Activated naive CD8-positive, alpha-beta T cell treated with anti-CD3 and anti-CD28 coated beads, Interleukin-2, amount 50 U/mL, for 24 hours (primary cell): ENCODE data around the gene CHST11.
"Not testable (repeated sequence)": the region's sequence is repeated elsewhere in the genome, so short reads cannot be mapped to it uniquely, and the experiment has no call there.

ENCODE experiments used
- ATAC-seq: fragments of 150-1000 bp; cut with Tn5 transposase; one replicate; pipeline ENCODE4 v1.10.0; 2021
- DNase-seq: peaks from one replicate; pipeline ENCODE4 v3.0.0; 2021
- H3K27ac Mint-ChIP-seq: one replicate; pipeline ENCODE4 v1.8.0; 2021; ENCODE audit warnings: mild to moderate bottlenecking, mixed read lengths
- H3K27me3 Mint-ChIP-seq: one replicate; pipeline ENCODE4 v1.8.0; 2021; ENCODE audit warnings: mixed read lengths
- H3K36me3 Mint-ChIP-seq: one replicate; pipeline ENCODE4 v1.8.0; 2021; ENCODE audit warnings: low read depth, mixed read lengths
- H3K4me1 Mint-ChIP-seq: one replicate; pipeline ENCODE4 v1.8.0; 2021; ENCODE audit warnings: mixed read lengths
- H3K4me3 Mint-ChIP-seq: one replicate; pipeline ENCODE4 v1.8.0; 2021; ENCODE audit warnings: mild to moderate bottlenecking, moderate library complexity, mixed read lengths
- H3K9me3 Mint-ChIP-seq: one replicate; pipeline ENCODE4 v1.8.0; 2021; ENCODE audit warnings: mixed read lengths

The CHST11 gene

GRCh38 chr12:104538056-104538455, 81.3 kb downstream of the CHST11 start:
- peaks cover 13% of the 10 kb centered on the region for H3K36me3 Mint-ChIP-seq
- no peaks in the 10 kb centered on the region for H3K9me3 Mint-ChIP-seq
- H3K27me3 Mint-ChIP-seq, result no peaks in the 10 kb centered on the region
- H3K27ac Mint-ChIP-seq, result no peak overlapping the region
- no peak for DNase-seq
- ATAC-seq, result no peak
- peaks cover 65% of the 10 kb centered on the region for H3K4me1 Mint-ChIP-seq
- H3K4me3 Mint-ChIP-seq, result no peak overlapping the region

GRCh38 chr12:104538891-104539462, 82.2 kb downstream of the CHST11 start:
- H3K4me3 Mint-ChIP-seq, result no peak overlapping the region
- no peaks in the 10 kb centered on the region for H3K27me3 Mint-ChIP-seq
- peaks cover 14% of the 10 kb centered on the region for H3K36me3 Mint-ChIP-seq
- H3K27ac Mint-ChIP-seq, result no peak overlapping the region
- DNase-seq (no peak), ATAC-seq (no peak)
- no peaks in the 10 kb centered on the region for H3K9me3 Mint-ChIP-seq
- H3K4me1 Mint-ChIP-seq, result peaks cover 56% of the 10 kb centered on the region

DNA sequence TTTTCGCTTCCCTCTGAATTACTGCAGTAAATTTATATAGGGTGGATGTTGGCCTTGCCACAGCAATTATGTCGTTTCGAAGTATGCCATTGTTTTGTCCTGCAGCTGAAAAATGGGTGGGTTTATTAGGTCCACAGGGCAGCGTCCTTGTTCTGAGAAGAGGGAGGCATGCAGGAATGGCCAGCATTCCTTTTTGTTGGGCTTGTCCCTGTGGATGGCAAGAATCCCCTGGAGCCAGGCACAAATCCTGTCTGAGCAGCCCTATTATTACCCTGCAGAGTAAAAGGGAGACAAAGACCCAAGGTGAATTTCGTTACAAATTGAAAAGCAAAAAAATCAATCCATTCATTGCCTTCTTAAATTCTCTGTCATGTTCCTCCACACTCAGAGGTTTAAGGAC, 88.1 kb downstream of the CHST11 start:
- ATAC-seq, result no peak

GRCh38 chr12:104546575-104546974, 89.8 kb downstream of the CHST11 start:
- Mint-ChIP-seq H3K36me3 (peaks cover 11% of the 10 kb centered on the region), H3K27ac (no peak overlapping the region), H3K4me3 (no peak overlapping the region), H3K4me1 (peaks cover 35% of the 10 kb centered on the region), H3K27me3 (no peaks in the 10 kb centered on the region), H3K9me3 (no peaks in the 10 kb centered on the region)
- DNase-seq (no peak), ATAC-seq (no peak)

More for the DNA sequence above, 88.1 kb downstream of the CHST11 start:
- Mint-ChIP-seq H3K9me3 (no peaks in the 10 kb centered on the region), H3K27ac (no peak overlapping the region), H3K4me1 (peaks cover 42% of the 10 kb centered on the region), H3K27me3 (no peaks in the 10 kb centered on the region), H3K4me3 (no peak overlapping the region), H3K36me3 (peaks cover 12% of the 10 kb centered on the region)
- DNase-seq, result no peak

DNA sequence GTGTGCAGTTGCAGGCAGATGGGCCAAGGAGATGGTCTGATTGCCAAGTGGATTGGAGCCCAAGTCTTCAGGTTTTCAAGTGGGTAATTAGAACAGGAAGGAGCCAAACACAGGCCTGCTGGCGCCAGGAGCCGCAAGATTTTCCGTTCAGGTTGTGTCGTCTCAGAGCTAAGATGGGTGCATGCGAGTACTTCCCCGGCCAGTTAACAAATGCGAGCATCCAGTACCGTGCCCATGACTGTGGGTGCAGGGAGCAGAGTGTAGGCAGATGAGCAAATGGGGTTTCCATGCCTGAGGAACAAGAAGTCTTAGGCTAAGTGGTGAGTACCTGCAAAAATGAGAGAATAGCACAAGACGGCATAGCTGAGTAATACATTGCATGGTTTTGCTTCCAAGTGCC, 90.5 kb downstream of the CHST11 start:
- H3K36me3 Mint-ChIP-seq, result peaks cover 10% of the 10 kb centered on the region
- no peaks in the 10 kb centered on the region for H3K9me3 Mint-ChIP-seq
- ATAC-seq, result no peak
- H3K4me3 Mint-ChIP-seq, result no peak overlapping the region
- no peak overlapping the region for H3K27ac Mint-ChIP-seq
- DNase-seq, result no peak
- peaks cover 40% of the 10 kb centered on the region for H3K4me1 Mint-ChIP-seq
- H3K27me3 Mint-ChIP-seq, result no peaks in the 10 kb centered on the region

DNA sequence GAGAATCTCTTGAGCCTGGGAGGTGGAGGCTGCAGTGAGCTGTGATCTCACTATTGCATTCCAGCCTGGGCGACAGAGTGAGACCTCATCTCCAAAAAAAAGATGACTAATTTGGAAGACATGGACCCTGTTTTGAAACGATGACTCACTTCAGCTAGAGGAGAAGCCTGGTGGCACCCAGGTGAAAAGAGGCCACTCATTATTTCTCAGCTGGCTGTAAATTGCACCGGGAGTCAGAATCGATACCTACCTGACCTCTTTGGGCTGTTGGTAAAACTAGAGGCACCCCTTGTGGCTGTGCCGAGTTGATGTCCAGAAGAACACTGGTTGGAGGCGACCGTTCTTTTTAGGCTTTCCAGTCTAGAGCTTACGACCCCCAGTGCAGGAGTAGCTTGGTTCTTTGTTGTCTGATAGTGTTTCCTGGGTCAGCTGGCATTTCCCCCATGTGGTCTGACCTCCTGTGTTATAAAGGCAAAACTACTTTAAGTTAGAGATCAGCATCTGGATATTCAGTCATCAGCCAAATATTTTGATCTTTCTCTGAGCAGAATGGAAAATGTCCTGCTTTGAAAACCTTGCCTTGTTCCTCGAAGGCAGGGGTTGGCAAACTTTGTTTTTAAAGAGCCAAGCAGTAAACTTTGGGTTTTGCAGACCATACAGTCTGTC, 93.2 kb downstream of the CHST11 start:
- Mint-ChIP-seq H3K4me3 (no peak overlapping the region), H3K4me1 (peaks cover 52% of the 10 kb centered on the region), H3K27me3 (no peaks in the 10 kb centered on the region), H3K36me3 (peaks cover 16% of the 10 kb centered on the region), H3K9me3 (peaks cover 12% of the 10 kb centered on the region), H3K27ac (no peak overlapping the region)
- no peak for ATAC-seq
- no peak for DNase-seq

DNA sequence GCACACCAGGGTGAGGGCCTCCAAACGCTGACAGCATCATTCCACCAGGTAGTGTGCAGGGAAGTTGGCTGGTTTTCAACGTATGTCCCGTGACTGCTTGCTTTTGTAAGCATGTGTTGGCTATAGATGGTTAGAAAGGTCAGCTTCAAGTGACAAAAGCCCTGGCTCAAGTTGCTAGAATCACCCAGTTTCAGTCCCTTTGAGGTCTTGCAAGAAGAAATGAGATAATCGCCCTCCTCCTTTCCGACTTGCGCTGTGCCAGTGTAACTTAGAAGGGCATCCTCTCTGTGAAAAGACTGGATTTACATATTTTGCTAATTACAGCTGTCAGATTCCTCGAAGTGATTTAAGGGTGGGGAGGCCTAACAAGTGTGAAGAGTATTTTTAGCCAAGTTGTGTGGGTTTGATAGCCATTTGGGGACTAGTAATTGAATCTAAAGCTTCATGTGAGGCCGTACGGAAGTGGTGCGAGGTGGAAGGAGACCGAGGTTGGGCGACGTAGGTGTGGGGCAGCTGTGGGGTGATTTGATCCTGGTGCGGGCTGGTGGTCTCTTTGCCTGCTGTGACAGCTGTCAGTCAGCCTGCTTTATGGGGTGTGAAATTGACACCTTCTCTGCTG, 94.7 kb downstream of the CHST11 start:
- Mint-ChIP-seq H3K4me1 (peaks cover 49% of the 10 kb centered on the region), H3K9me3 (peaks cover 12% of the 10 kb centered on the region), H3K36me3 (peaks cover 16% of the 10 kb centered on the region), H3K27me3 (no peaks in the 10 kb centered on the region), H3K4me3 (no peak overlapping the region), H3K27ac (no peak overlapping the region)
- no peak for DNase-seq
- no peak for ATAC-seq

DNA sequence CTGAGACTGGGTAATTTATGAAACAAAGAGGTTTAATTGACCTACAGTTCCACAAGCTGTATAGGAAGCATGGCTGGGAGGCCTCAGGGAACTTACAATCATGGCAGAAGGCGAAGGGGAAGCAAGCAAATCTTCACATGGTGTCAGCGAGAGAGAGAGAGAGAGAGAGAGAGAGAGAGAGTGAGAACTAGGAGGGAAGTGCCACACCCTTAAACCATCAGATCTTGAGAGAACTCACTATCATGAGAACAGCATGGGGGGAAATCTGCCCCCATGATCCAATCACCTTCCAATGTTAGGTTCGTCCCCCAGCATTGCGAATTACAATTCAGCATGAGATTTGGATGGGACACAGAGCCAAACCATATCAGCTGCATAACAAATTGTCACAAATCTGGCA, 96.7 kb downstream of the CHST11 start:
- H3K27ac Mint-ChIP-seq, result no peak overlapping the region
- H3K36me3 Mint-ChIP-seq, result peaks cover 16% of the 10 kb centered on the region
- ATAC-seq, result no peak
- no peak overlapping the region for H3K4me3 Mint-ChIP-seq
- H3K9me3 Mint-ChIP-seq, result peaks cover 12% of the 10 kb centered on the region
- H3K27me3 Mint-ChIP-seq, result no peaks in the 10 kb centered on the region
- H3K4me1 Mint-ChIP-seq, result peaks cover 52% of the 10 kb centered on the region
- no peak for DNase-seq

DNA sequence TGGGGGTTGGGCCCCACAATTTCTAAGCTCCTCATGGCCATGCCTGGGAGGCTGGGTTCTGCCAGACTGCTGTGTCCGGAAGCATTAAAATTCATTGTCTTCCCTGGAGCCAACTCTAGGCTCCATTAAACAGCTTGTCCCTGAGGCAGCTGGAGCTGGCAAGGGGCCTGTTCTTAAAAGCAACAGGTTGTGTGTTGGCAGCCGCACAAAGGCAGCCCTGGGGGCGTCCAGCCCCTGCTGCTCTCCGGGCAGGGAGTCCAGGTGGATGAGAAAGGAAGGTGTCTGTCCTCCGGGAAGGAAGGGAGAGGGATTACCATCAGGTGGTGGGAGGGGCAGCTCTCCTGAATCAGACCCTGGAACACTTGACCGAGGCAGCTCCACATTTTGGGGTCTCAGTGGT, 98.9 kb downstream of the CHST11 start:
- Mint-ChIP-seq H3K36me3 (peaks cover 13% of the 10 kb centered on the region), H3K4me1 (peaks cover 32% of the 10 kb centered on the region), H3K27ac (no peak overlapping the region), H3K27me3 (no peaks in the 10 kb centered on the region), H3K9me3 (peaks cover 12% of the 10 kb centered on the region), H3K4me3 (no peak overlapping the region)
- ATAC-seq (no peak), DNase-seq (no peak)

DNA sequence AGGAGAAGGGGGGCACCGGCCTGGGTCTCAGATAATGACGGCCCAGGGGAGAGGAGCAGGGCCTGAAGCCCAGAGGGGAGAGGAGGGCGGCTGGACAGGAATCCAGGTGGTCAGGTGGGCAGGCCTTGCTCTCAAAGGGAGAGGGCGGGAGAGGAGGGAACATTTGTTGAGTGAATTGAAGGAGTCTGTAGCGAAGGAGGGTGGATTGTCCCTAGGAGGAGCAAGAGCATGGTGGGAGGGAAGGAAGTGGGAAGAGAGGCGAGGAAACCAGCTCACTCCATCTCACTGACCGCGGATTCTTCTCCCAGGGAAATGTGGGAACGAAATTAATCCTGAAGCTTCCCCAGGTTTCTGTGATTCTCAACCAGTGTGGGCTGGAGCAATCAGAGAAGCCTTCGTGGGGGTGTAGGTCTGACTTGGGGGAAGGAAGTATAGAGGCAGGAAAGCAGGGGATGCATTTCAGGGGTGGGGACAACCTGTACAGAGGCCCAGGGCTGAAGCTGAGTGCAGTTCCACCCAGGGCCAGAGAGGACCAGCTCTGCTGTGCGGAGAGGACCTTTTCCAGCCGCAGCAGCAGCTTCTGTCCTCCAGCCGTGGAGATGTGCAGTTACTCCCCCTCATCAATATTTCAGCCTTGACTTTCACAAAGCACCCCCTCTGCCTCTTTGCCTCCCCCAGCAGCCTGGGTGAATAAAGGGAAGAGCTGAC, 100.9 kb downstream of the CHST11 start:
- H3K4me3 Mint-ChIP-seq, result no peak overlapping the region
- H3K27me3 Mint-ChIP-seq, result no peaks in the 10 kb centered on the region
- ATAC-seq, result no peak
- H3K27ac Mint-ChIP-seq, result no peak overlapping the region
- peaks cover 12% of the 10 kb centered on the region for H3K9me3 Mint-ChIP-seq
- peaks cover 10% of the 10 kb centered on the region for H3K36me3 Mint-ChIP-seq
- DNase-seq, result no peak
- H3K4me1 Mint-ChIP-seq, result peaks cover 22% of the 10 kb centered on the region

DNA sequence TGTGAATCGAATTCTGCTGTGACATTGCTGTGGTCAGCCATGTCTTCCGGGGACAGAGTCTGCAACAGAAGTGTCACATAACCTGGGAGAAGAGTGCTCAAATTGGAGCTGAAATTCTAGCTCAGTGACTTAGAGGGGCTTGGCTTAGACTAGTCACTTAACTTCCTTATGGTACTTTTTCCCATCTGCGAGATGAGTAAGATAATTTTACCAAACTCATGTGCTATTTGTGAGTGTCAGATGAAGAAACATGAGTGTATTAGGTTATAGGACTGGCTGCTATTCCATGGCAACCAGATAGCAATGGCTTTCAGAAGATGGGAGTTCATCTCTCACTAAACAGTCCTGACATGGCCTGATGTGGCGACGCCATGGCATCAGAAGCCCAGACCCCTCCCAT, 104.1 kb downstream of the CHST11 start:
- Mint-ChIP-seq H3K9me3 (peaks cover 10% of the 10 kb centered on the region), H3K4me3 (no peak overlapping the region), H3K36me3 (peaks cover 17% of the 10 kb centered on the region), H3K27me3 (no peaks in the 10 kb centered on the region), H3K4me1 (peaks cover 10% of the 10 kb centered on the region), H3K27ac (no peak overlapping the region)
- ATAC-seq (no peak), DNase-seq (no peak)

GRCh38 chr12:104562763-104563162, 106.0 kb downstream of the CHST11 start:
- Mint-ChIP-seq H3K9me3 (peaks cover 10% of the 10 kb centered on the region), H3K27ac (no peak overlapping the region), H3K36me3 (peaks cover 17% of the 10 kb centered on the region), H3K4me1 (peaks cover 16% of the 10 kb centered on the region), H3K27me3 (no peaks in the 10 kb centered on the region), H3K4me3 (no peak overlapping the region)
- no peak for DNase-seq
- ATAC-seq, result no peak

DNA sequence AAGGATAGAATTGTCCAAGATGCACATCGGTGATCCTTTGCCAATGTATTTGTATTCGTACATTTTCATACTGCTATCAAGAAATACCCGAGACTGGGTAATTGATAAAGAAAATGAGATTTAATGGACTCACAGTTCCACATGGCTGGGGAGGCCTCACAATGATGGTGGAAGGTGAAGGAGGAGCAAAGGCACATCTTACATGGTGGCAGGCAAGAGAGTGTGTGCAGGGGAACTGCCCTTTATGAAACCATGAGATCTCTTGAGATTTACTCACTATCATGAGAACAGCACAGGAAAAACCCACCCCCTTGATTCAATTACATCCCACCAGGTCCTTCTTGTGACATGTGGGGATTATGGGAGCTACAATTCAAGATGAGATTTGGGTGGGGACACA, 107.9 kb downstream of the CHST11 start:
- not testable (repeated sequence) for H3K9me3 Mint-ChIP-seq, DNase-seq, H3K27me3 Mint-ChIP-seq, ATAC-seq, H3K4me3 Mint-ChIP-seq, H3K27ac Mint-ChIP-seq
- Mint-ChIP-seq H3K4me1 (peaks cover 35% of the 10 kb centered on the region), H3K36me3 (peaks cover 17% of the 10 kb centered on the region)

DNA sequence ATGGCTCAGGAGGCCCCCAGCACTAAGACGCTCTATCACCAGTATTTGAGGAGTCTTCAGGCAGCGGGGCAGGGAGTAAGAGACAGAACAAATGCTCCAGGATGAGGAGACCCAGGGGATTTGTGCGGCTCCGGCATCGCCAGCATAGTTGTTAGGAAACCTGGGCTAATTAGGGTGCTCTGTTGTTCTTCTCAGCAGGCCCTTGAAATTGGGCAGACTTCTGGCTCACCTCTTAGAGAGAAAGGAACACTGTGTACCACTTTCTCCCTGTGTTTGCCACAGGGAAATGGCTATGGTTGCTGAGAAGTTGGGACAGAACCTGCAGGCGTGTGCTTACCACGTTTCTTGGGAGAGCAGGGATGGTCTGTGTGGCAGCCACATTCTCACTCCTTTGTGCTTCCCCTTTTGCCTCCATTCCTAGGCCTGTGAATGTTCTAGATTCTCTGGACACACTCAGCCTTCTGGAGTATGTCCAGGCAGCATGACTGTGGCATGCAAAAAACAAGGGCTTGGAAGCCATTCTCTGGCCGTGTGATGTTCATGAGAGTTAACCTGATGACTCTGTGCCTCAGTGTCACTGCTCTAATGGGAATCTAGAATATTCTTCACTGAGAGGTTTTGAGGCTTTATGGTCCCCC, 109.0 kb downstream of the CHST11 start:
- Mint-ChIP-seq H3K4me1 (peaks cover 46% of the 10 kb centered on the region), H3K27ac (peak overlapping the region; percentile 12)

More for the DNA sequence above, 109.0 kb downstream of the CHST11 start:
- Mint-ChIP-seq H3K9me3 (peaks cover 10% of the 10 kb centered on the region), H3K27me3 (no peaks in the 10 kb centered on the region), H3K36me3 (peaks cover 17% of the 10 kb centered on the region), H3K4me3 (no peak overlapping the region)
- no peak for DNase-seq
- no peak for ATAC-seq
